Activated CD8-positive, alpha-beta memory T cell treated with anti-CD3 and anti-CD28 coated beads, Interleukin-2, amount 50 U/mL, for 24 hours (primary cell): ENCODE measurements around the gene SMC3.
A peak's percentile ranks its signal among the peaks of the same experiment; 100 is the strongest.
"Not testable (repeated sequence)": the region's sequence is repeated elsewhere in the genome, so short reads cannot be mapped to it uniquely, and the experiment has no call there.

Experiments used
- DNase-seq: peaks from one replicate; pipeline ENCODE4 v3.0.0-alpha.2; 2020; ENCODE audit errors: extremely low read depth

SMC3 gene

DNA sequence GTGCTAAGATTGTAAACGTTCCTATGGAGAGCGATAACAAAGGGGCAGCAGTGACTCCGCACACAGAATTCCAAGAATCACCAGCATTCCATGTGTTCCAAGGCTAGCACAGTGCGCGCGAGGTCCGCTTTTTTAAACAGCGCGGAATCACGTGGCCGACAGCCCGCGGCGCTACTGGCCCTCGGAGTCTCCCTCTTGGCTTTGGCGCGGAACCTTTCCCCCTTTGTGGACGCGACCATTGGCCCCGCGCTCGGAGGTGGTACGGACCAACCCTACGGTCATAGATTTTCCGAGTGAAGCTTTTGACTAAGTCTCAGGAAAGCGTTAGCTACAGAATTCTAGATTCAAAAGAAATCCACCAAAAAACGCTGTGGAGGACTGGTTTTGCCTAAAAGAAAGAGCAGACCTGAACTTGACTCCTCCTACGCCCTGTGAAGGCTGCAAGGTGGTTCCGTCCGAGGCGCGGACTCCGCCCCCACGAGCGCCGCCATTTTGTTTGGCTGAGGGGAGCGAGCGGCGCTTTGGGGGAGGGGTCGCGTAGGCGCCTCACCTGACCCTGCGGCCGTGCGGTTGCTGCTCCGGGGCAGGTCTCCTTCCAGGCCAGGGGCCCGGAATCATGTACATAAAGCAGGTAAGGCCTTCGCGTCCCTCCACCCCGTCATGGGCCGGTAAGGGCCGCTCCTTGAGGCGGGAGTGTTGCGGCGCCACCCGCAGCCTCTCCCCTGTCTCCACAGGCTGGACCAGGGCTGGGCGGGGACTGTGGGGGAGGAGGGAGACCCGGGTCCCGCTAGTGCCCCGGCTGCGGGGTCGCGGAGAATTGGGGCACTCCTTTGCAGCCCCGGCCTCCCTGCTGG, at the start of gene SMC3:
Gene SMC3 (plus strand): TSS at position 495 of the 854 bp plus-strand sequence. CDS start 122 bp downstream, at position 617.
- DNase-seq, result peak; percentile 81

GRCh38 chr10:110522365-110522988, 45.0 kb upstream of the SMC3 start:
- no peak for DNase-seq

DNA sequence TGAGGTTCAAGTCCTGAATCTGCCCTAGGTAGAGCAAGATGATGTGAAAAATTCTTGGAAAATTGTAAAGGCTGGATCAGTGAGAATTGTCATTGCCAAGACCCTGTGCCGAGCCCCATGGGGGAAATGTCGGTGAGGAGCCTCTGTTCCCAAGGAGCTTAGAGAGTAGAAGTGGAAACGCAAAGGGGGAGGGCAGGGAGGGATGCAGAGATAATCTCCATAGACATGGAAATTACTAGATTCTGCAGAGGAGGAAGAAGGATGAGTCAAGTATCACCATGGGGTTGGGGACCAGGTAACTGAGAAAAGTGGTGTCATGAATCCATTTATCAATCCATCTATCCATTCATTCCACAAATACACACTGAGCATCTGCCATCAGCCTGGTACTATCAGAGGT, 43.8 kb upstream of the SMC3 start:
- no peak for DNase-seq

- no peak for DNase-seq
These were observed 43.2 kb upstream of the SMC3 start for GRCh38 chr10:110524179-110524858.

DNA sequence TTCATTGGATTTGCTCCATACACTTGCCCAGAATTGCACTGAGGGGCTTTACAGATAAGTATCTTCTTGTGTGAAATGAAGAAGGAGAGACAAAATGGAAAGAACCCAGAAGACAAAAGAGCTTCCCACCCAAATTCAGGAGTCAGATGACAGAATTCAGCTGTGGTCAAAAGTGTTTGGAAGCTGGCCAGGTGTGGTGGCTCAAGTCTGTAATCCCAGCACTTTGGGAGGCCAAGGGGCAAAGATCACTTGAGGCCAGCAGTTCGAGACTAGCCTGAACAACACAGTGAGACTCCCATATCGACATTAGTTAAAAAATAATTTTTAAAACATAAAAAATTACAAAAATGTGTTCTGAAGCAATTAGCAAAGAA, 42.6 kb upstream of the SMC3 start:
- no peak for DNase-seq

DNA sequence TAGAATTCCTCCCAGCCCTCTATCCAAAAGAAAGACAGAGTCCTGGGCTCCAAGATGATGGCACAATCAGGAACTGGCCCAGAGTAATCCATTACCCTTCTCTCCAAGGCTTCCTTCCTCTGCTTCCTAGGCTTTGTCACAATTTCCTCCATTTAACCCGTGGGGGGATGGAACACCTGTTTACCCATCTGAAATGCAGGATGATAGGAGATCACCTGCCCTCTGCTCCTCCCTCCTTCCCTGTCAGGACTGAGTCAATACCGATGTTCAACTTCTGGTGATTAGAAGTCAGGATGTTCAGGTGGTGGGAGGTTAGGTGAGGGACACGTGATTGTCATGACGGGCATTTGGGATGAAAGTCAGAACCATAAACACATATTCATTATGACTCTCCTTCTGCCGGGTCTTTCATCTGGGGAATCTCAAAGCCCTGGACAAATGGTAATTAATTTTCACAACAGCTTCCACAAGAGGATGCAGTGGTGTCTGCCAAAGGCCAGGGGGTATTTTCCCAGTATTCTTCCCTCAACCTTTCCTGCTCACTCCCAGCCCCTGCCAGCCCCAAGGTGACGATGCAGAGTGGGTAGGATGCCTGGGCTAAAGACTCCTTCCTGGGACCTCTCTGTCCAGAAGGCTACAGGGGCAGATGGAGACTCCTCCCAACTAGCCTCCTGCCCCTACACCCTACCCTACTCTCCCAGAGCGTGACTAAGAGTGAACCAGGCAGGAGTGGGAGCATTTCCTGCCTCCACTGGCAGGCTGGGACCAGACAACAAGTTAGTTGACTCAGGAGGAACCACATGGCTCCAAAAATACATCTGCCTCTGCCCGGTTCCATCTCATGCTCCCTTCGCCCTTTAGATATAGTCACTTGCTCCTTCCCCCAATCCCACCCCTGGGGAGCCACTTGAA, 41.9 kb upstream of the SMC3 start:
- no peak for DNase-seq

- no peak for DNase-seq
These were observed 39.7 kb upstream of the SMC3 start for GRCh38 chr10:110527731-110528171.

GRCh38 chr10:110528224-110528996, 39.1 kb upstream of the SMC3 start:
- DNase-seq, result no peak

DNA sequence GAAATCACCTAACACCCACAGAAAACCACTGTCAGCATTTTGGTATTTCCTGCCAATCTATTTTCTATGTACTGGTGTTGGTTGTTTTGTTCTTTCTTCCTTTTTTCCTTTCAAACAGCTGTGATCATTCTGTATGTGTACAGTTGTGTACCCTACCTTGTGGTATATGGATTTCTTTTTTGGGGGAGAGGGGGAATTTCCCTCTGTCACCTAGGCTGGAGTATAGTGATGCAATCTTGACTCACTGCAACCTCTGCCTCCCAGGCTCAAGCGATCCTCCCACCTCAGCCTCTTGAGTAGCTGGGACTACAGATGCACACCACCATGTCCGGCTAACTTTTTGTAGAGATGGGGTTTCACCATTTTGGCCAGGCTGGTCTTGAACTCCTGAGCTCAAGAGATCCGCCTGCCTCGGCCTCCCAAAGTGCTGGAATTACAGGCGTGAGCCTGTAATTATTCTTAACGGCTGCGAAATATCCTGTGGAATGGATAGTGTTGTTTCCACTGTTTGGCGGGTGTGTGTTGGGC, 38.4 kb upstream of the SMC3 start:
- DNase-seq, result not testable (repeated sequence)

DNA sequence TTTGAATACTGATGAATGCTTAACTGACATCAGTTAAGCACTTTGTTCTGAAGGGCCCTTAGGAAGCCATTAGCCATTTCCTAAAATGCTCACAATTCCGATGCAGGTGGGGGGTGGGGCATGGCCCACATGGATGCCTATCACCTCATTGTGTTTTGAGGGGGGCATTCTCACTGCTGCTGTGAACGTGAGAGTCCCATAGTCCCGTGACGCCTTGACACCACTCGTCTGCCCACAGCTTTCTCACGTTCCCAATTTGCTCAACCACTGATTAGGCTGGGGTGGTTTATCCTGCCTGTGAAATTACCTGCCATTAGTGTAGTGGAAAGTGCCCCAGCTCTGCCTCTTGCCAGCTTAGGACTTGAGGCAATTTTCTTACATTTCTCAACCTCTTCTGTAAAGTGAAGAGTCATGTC, 37.9 kb upstream of the SMC3 start:
- no peak for DNase-seq

GRCh38 chr10:110530131-110530831, 37.2 kb upstream of the SMC3 start:
- no peak for DNase-seq

DNA sequence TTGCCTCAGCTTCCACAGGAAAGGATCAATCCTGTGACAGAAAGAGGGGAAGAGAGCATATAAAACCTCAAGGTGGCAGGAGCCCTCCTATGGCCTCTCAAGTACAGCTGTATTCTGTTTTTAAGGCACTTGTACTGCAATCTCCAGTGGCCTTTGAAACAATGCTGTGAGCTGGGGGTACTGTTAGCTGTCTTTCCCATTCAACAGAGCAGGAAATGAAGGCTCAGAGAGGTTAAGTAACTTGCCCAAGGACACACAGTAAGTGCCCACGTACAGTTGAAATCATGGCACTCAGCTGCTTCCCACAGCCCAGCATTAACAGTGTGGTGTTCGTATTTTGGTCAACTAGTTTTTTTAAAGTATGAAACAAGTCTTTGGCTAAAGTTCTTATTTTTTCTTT, 35.8 kb upstream of the SMC3 start:
- DNase-seq, result no peak

- DNase-seq, result not testable (repeated sequence)
These were observed 34.9 kb upstream of the SMC3 start for GRCh38 chr10:110532628-110533027.

- DNase-seq, result no peak
These were observed 34.3 kb upstream of the SMC3 start for GRCh38 chr10:110533149-110533548.

DNA sequence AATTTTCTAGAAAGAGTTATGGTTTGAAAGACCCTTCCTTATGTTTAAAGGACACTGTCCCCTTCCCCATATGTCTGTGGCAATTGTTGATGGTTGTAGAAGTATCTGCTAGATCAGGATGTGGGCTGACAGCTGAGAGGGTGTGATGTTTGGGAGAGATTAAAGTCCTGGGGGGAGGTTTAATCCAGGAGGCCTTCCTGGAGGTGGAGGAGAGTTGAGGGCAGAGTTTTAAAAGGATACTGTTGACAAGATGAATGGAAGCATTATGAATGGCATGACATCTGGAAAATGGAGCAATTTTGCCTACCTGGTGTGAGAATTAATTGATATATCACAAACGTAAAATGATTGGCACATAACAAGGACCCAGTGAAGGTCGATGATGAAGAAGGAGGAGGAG, 32.9 kb upstream of the SMC3 start:
- no peak for DNase-seq

DNA sequence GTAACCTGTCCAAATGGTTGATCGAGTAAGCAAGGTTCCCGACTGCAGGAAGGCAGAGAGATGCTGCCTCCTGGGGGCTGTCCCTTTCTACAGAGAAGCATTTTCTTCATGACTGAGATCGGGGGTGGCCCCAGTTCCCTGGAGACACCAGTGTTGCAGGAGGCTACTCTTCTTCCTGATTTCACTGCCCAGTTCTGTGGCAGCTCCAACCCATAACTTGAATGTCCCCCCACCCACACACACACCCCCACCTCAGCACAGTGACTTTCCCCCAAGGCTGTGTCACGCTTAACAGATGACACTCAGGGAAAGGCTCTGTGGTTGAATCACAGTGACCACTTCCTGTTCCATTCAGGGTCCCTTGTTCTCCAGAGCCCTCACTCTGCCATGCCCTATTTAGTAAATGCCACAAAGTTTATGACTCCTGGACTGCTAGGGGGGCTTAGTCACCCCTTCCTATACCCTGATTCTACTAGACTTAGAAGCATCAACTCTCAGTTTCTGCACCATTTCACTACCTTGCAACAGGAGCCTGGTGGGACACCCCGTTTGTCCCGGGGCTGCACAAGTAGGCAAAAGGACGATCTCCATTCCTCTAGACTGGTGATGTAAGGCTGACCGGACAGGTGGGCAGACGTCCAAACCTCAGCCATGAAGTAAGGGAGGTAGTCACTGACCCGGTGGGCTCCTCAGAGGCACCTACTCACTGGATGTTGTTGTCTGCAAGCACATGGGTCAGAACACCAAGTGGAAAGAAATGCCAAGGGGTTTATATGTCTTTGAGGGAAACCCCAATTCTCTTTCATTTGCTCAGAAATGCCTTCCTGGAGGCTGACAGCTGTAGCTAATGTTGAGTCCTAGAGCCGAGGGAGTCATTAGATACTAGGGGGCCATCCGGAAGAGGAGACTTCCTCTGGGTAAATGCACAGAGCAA, 31.3 kb upstream of the SMC3 start:
- DNase-seq, result peak; percentile 47

- DNase-seq, result no peak
These were observed 28.4 kb upstream of the SMC3 start for GRCh38 chr10:110539091-110539490.

DNA sequence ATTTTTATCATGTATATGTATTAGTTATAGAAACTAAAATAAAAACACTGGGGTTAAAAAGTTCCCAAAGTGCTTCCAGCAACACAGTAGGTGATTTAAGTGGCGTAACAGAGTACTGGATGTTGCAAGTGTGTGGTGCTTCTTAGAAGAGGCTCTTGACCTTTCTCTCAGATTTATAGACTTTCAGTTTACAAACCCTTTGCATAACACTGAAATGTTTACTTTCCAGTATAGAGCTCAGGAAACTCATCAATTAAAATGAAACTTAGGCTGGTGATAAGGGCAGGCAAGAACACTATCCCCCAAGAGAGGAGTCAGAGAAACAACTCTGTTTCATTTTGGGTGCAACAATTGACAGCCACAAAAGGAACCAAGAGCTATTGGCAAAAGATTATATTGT, 27.5 kb upstream of the SMC3 start:
- no peak for DNase-seq
